NCI-H82 treated with DMSO at 0.1 percent for 48 hours (cell line): ENCODE results near the gene RPS6KA2.

Source experiments
- DNase-seq: peaks from one replicate; lab custom pipeline; 2025; ENCODE audit not compliant: unreplicated experiment; lab: John Stamatoyannopoulos, UW

Gene RPS6KA2

GRCh38 chr6:166616261-166617238, 10.5 kb downstream of the RPS6KA2 start:
- DNase-seq = no peak

- no peak for DNase-seq
Observed at GRCh38 chr6:166615059-166615770, 11.8 kb downstream of the RPS6KA2 start.

DNA sequence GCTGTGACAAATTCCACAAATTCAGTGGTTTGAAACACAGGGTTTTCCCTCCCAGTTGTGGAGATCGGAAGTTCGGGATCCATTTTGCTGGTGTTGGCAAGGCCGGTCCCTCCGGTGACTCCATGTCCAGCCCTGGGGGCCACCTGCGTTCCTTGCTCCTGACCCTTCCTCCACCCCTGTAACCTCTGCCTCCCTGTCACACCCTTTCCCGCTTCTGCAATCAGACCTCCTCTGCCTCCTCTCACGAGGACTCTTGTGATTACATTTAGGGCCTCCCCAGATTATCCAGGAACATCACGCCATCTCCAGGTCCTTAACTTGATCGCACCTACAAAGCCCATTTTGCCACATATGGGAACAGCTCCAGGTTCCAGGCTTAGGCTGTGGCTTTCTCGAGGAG, 12.5 kb downstream of the RPS6KA2 start:
- no peak for DNase-seq

DNA sequence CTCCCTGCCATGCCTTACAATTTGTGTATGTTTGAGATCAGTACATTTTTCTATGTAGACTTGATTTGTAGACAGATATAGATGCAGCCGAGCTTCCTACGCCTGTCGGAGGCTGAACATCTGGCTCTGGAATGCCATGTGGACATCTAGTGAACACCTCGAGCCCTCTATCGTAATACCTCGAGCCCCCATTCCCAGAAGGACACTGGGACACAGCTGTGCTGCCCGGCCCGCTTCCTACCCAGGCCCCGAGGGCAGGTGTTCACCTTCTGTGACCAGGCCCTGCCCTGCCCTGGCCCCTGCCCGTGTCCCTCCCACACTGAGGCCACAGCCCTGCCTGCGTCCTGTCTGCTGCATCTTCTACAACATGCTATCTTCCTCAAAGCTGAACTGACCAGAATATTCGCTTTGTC, 12.9 kb downstream of the RPS6KA2 start:
- DNase-seq = no peak

DNA sequence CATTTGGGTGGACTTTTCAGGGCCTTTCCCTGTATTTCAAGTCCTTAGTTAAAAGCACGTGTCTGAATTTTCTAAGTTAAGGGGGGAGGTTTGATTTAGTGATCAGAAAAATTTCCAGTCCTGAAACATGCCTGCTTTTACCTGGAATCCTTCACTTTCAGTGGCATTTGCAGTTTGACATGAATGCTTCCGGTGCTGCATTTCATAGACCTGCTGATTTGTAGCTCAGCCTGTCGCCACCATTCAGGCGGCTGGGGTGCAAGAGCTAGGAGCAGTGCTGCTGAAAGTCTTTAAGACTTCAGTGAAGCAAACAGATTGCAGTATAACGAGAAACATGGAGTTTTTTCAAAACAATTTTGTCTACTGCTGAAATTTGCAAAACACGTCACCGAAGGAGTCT, 14.0 kb downstream of the RPS6KA2 start:
- DNase-seq = no peak

GRCh38 chr6:166612471-166612881, 14.6 kb downstream of the RPS6KA2 start:
- no peak for DNase-seq

- no peak for DNase-seq
Observed at GRCh38 chr6:166611631-166612030, 15.4 kb downstream of the RPS6KA2 start.

- no peak for DNase-seq
Observed at GRCh38 chr6:166610069-166610468, 17.0 kb downstream of the RPS6KA2 start.

- no peak for DNase-seq
Observed at GRCh38 chr6:166608774-166609173, 18.3 kb downstream of the RPS6KA2 start.

DNA sequence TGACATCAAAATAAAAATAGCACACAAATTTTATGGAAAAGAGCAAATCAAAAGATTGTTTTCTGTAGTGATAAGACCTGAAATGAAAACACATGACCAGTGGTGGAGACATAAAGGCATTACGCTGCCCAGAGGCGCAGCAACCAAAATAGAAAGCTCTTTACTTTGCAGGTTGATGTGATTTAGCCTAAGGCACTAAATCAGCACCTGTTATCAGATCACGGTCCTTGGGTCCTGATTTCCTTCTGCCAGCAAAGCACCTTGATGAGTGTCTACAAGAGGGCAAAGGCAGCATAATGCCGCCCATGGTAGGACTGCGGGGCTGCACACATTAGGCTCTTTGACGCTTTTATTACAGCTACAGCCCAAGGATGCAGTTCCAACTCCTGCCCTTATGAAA, 21.3 kb downstream of the RPS6KA2 start:
- DNase-seq = no peak

DNA sequence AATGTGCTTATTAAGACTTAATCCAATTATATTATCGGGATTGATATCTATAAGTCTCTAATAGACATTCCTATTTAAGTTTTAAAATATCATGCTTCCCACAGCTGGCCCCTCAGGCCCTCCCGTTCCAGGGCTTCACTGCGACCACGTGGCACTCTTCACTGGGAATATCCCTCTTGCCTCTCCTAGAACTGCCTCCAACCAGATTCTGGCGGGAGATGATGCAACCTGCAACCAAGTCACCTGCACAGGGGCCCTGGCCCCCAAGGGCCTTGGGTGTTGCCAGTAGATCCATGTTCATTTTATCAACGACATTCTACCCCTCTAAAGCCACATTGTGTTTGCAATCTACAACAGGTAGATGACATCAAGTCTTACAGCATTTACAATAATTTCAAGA, 22.1 kb downstream of the RPS6KA2 start:
- no peak for DNase-seq

DNA sequence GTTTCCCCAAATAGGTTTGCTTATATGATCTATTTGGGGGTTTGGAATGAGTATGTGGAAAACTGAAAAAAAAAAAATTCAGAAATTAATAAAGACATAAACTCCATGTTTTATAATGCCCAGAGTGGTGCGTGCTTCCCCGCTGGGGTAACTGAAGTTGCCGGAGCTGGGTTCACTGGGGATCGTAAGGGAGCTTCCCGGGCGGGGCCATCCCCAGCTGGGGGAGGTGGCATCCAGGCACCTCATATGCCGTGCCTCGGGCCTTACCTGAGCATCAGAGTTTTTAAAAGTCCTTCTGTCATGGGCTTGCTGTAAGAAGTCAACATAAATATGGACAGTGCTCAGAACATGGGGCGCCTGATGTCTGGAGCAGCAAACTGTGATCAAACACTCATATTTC, 22.7 kb downstream of the RPS6KA2 start:
- DNase-seq = no peak

DNA sequence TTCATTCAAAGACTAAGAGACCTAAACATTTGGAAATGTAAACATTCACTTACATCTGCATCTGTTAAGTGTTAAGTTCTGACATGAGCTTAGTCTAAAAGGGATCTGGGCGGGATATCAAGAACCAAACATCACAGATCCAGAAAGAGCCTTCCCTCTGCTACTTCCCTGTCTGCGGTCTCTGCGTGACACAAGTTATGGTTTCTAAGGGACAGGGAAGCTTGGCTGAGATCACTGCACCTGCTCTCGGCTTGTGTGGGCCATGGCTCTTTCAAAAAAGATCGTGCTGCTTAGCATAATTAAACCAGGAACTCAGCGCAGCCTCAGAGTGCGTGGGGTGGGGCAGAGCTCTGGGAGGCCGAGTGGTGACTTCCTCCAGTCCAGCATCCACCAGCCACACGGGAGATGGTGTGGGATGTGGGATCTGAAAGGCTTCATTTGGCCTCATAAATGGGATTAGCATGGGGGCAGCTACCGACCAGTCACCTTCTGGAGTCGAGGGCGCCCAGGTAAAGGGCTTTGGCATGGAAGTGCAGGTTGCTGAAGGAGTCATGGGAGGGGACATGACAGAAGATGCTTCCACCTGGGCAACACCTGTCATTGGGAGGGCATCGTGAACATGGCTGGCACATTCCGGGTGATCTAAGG, 23.9 kb downstream of the RPS6KA2 start:
- no peak for DNase-seq

DNA sequence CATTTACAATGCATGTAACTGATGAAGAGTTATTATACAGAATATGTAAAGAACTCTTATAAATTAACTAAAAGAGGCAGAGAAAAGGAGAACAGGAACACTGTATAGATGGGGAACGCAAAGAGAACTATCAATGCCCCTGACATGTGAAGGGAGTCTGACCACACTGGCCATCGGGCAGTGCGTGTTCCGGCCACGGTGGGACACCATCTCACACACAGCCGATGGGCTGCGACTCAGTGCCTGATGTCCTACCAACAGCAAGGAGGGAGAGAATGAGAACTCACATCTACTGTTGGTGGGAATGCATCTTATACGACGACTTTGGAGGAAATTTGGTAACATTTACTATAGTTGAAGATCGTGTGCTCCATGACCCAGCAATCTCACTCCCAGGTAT, 25.1 kb downstream of the RPS6KA2 start:
- no peak for DNase-seq

DNA sequence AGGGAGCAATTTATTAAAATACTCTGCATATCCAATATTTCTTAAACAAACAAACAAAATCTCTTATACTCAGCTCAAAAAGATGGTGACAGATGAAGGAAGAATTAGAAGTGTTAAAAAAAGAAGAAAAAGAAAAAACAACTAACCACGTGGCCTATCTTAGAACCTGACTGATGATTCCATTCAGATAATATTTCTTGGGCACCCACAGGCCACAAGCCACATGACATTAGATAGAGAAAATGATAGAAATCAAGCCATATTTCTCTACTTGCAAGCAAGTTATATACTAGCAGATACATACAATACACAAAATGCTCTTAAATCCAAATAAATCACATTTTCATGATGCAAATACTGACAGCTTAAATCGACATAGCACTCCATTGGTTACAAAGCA, 26.1 kb downstream of the RPS6KA2 start:
- no peak for DNase-seq

DNA sequence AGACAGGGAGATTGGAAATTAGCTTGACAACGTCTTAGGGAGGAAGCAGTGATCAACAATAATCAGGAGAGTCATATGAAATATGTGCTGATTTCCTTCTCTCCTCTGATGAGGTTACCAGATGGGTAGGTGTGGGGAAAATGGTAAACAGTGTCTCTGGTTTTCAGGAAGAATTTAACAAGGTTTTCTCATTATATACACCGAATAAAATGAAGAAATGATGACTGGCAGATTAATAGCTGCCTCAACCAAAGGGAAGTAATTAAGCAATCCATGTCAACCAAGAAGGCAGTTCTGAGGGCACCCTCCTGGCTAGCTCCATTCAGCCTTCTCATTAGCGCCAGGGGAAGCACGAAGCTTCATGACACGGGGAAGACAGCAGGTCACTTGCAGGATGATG, 27.8 kb downstream of the RPS6KA2 start:
- DNase-seq = no peak

GRCh38 chr6:166598441-166599138, 28.5 kb downstream of the RPS6KA2 start:
- DNase-seq = no peak

DNA sequence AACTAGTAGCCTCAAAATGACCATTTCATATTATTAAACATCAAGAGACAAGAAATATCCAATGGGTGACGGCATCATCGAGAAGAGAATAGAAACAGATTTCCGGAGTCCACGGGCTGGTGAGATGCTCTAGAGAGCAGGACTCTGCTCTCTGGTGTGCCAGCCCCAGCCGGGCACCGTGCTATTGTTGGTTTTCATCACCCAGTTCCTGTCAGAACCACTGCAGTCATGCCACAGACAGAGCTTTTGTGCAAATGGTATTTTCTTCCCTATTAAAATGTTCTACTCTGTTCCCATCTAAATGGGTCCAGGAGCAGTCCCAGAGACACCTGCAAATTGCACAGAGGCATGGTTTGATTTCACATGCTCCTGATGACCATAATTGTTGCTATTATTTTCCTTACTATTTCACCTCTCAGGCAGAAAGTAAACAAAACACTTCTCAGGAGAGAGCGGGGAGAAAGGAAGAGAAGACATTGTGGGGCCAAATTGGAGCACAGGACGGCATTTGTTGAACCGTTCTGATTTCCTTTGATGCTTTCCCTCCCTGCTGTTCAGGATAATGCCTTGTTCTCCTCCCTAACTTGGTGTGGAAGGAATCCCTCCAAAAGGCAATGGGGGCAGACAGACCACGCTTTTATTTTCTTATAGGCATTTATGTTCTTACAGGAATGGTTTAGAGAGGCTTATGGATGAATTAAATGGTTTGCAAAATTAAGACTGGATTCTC, 29.2 kb downstream of the RPS6KA2 start:
- DNase-seq = no peak

DNA sequence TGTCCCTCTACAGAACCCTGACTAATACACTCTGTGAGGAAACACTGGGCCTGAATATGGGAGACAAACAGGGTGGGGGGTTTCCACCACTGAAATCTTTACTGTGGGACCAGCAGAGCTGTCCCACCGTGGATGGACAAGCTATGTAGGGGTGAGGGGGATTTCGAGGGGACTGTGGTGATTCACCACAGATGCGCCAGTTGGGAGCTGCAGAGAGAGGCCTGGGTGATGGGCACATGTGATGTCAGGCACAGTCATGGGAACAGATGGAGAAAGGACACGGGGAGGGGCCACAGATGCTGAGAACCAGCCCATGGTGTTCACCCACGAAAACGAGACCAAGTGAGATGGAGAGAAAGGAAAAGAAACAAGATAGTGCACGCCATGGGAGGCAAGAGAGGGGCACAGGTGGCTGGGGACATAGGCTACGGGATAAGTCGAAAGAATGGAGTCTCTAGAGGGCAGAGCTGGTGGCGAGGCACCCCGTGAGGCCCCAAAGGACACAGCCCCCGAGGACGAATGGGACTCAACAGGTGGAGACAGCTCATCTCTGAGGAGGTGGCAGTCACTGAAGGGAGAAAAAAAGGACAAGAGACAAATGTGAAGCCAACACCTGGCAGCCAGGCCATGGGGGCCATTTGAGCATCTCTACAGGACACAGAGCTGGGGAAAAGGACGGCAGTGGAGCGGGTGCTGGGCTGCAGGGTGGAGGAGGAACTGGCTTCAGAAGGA, 30.1 kb downstream of the RPS6KA2 start:
- DNase-seq = no peak

DNA sequence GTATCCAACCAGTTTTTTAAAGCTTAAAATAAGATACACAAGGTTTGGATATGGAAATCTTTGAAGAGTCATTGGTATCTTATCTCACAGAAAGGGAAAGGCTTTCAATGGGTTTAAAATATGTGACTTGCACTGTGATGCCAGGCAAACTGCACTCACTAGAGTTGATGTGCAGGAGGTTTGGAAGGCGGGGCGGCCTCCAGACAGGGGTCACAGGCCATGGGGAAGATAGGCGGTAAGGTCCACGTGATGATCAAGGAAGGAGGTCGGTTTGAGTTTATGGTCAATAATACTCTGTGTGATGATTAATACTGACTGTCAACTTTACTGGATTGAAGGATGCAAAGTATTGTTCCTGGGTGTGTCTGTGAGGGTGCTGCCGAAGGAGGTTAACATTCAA, 31.1 kb downstream of the RPS6KA2 start:
- DNase-seq = no peak
